ENCODE data around the gene SELENOM.
"Not testable (repeated sequence)": the region's sequence is repeated elsewhere in the genome, so short reads cannot be mapped to it uniquely, and the experiment has no call there.

Gene SELENOM

GRCh38 chr22:31073125-31073524, 34.2 kb downstream of the SELENOM start:
- DNase-seq = not testable (repeated sequence)

- not testable (repeated sequence) for DNase-seq
These were observed 37.6 kb downstream of the SELENOM start for GRCh38 chr22:31069691-31070314.

GRCh38 chr22:31068970-31069369, 38.4 kb downstream of the SELENOM start:
- DNase-seq = no peak

- DNase-seq = no peak
These were observed 43.0 kb downstream of the SELENOM start for GRCh38 chr22:31064369-31064768.

- no peak for DNase-seq
These were observed 44.7 kb downstream of the SELENOM start for GRCh38 chr22:31062566-31063230.

- DNase-seq = not testable (repeated sequence)
These were observed 47.7 kb downstream of the SELENOM start for GRCh38 chr22:31059663-31060062.

GRCh38 chr22:31056986-31057599, 50.3 kb downstream of the SELENOM start:
- no peak for DNase-seq

GRCh38 chr22:31055635-31056159, 51.7 kb downstream of the SELENOM start:
- no peak for DNase-seq

GRCh38 chr22:31055117-31055634, 52.2 kb downstream of the SELENOM start:
- DNase-seq = no peak

Data from stimulated activated CD4-positive, alpha-beta T cell treated with anti-CD3 and anti-CD28 coated beads, Interleukin-4, amount 100 ng/mL, for 24 hours (primary cell).